Stimulated activated naive CD8-positive, alpha-beta T cell treated with anti-CD3 and anti-CD28 coated beads, Interleukin-15, Interleukin-2, amounts not matched to agents 100 ng/mL and 50 ng/mL, for 24 hours (primary cell): ENCODE measurements around the gene WFDC12.
"Not testable (repeated sequence)": the region's sequence is repeated elsewhere in the genome, so short reads cannot be mapped to it uniquely, and the experiment has no call there.

ENCODE experiments used
- H3K27ac Mint-ChIP-seq: one replicate; pipeline ENCODE4 v1.8.0; 2021; ENCODE audit warnings: mild to moderate bottlenecking, mixed read lengths
- H3K27me3 Mint-ChIP-seq: one replicate; pipeline ENCODE4 v1.8.0; 2021; ENCODE audit warnings: mixed read lengths
- H3K36me3 Mint-ChIP-seq: one replicate; pipeline ENCODE4 v1.8.0; 2021; ENCODE audit warnings: low read depth, mixed read lengths
- H3K4me1 Mint-ChIP-seq: one replicate; pipeline ENCODE4 v1.8.0; 2021; ENCODE audit warnings: low read depth, mixed read lengths
- H3K4me3 Mint-ChIP-seq: one replicate; pipeline ENCODE4 v1.8.0; 2021; ENCODE audit warnings: mild to moderate bottlenecking, mixed read lengths
- H3K9me3 Mint-ChIP-seq: one replicate; pipeline ENCODE4 v1.8.0; 2021; ENCODE audit warnings: mixed read lengths

The WFDC12 gene, protein sequence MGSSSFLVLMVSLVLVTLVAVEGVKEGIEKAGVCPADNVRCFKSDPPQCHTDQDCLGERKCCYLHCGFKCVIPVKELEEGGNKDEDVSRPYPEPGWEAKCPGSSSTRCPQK

GRCh38 chr20:45124365-45124764, at the start of gene WFDC12:
WFDC12 (minus strand) TSS chr20:45124465; CDS start chr20:45124447, 18 bp downstream.
- Mint-ChIP-seq H3K36me3 (no peaks in the 10 kb centered on the region), H3K9me3 (no peaks in the 10 kb centered on the region), H3K27ac (no peak within 1 kb of the TSS), H3K27me3 (peaks cover 53% of the 10 kb centered on the region), H3K4me1 (no peaks in the 10 kb centered on the region), H3K4me3 (no peak within 1 kb of the TSS)

DNA sequence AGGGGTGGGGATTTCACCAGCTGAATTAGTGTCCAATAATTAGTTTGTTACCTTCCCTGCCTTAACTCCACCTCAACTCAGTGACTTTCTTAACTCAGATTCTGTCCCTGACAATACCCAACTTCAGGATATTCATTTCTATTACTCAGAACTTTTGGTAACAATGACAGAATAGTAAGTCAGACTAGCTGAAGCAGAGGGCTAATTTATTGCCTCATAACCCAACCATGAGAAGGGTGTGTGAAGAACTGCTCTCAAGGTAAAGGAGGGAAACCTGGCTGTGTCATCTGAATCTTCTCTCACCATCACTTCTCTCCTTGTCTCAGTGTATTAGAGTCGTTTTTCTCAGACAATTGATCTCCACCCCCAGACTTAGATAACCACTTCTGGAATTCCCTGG, 49.3 kb upstream of the WFDC12 start:
- H3K27ac Mint-ChIP-seq, result no peak overlapping the region
- no peak overlapping the region for H3K4me3 Mint-ChIP-seq
- H3K4me1 Mint-ChIP-seq, result no peaks in the 10 kb centered on the region
- no peaks in the 10 kb centered on the region for H3K36me3 Mint-ChIP-seq
- H3K9me3 Mint-ChIP-seq, result no peaks in the 10 kb centered on the region
- peaks cover 34% of the 10 kb centered on the region for H3K27me3 Mint-ChIP-seq

DNA sequence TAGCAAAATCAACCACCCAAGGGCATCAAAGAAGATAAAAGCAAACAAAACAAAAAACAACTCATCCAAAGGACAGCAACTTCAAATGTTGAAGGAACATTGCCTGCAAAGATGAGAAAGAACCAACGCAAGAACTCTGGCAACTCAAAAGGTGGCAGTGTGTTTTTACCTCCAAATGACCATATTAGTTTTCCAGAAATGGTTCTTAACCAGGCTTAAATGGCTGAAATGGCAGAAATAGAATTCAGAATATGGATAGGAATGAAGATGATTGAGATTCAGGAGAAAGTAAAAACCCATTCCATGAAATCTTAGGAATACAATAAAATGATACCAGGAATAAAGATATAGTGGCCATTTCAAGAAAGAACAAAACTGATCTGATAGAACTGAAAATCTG, 40.6 kb upstream of the WFDC12 start:
- Mint-ChIP-seq H3K4me1 (no peaks in the 10 kb centered on the region), H3K36me3 (no peaks in the 10 kb centered on the region), H3K9me3 (peaks cover 19% of the 10 kb centered on the region), H3K27ac (no peak overlapping the region), H3K27me3 (peaks cover 59% of the 10 kb centered on the region), H3K4me3 (no peak overlapping the region)

- Mint-ChIP-seq H3K4me1 (no peaks in the 10 kb centered on the region), H3K36me3 (peaks cover 4% of the 10 kb centered on the region), H3K4me3 (no peak overlapping the region), H3K9me3 (peaks cover 32% of the 10 kb centered on the region), H3K27ac (no peak overlapping the region), H3K27me3 (peaks cover 63% of the 10 kb centered on the region)
Measured at GRCh38 chr20:45163083-45163803, 39.0 kb upstream of the WFDC12 start.

DNA sequence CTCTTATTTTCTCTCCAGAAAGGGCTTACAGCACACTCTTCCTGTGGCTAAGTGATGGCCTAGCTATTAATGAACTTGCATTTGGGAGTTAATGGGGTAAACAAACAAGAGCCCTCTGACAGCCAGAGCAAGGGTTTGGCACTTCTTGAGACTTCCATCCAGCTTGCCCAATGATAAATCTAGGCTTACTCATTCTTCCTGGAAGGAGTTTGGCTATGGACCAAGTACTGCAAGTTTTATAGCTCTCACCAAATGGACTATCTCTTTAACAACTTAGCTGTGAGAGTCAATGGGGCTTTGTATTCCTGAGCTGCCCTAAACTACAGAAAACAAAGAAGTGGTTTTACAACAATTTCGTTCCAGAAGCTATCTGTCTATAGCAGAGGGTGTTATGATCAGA, 33.7 kb upstream of the WFDC12 start:
- no peaks in the 10 kb centered on the region for H3K4me1 Mint-ChIP-seq
- peaks cover 27% of the 10 kb centered on the region for H3K9me3 Mint-ChIP-seq
- peaks cover 39% of the 10 kb centered on the region for H3K27me3 Mint-ChIP-seq
- peaks cover 4% of the 10 kb centered on the region for H3K36me3 Mint-ChIP-seq
- no peak overlapping the region for H3K27ac Mint-ChIP-seq
- H3K4me3 Mint-ChIP-seq, result no peak overlapping the region

- Mint-ChIP-seq H3K9me3 (peaks cover 18% of the 10 kb centered on the region), H3K27me3 (peaks cover 35% of the 10 kb centered on the region), H3K4me1 (no peaks in the 10 kb centered on the region), H3K27ac (no peak overlapping the region), H3K4me3 (no peak overlapping the region), H3K36me3 (peaks cover 4% of the 10 kb centered on the region)
Measured at GRCh38 chr20:45156713-45157112, 32.4 kb upstream of the WFDC12 start.

GRCh38 chr20:45154794-45155193, 30.5 kb upstream of the WFDC12 start:
- not testable (repeated sequence) for H3K4me1 Mint-ChIP-seq, H3K36me3 Mint-ChIP-seq, H3K27ac Mint-ChIP-seq, H3K4me3 Mint-ChIP-seq
- Mint-ChIP-seq H3K27me3 (peaks cover 29% of the 10 kb centered on the region), H3K9me3 (peaks cover 12% of the 10 kb centered on the region)

GRCh38 chr20:45154183-45154582, 29.9 kb upstream of the WFDC12 start:
- Mint-ChIP-seq H3K4me1 (no peaks in the 10 kb centered on the region), H3K4me3 (no peak overlapping the region), H3K36me3 (peaks cover 4% of the 10 kb centered on the region), H3K27ac (no peak overlapping the region), H3K9me3 (peaks cover 10% of the 10 kb centered on the region), H3K27me3 (peaks cover 32% of the 10 kb centered on the region)

- Mint-ChIP-seq H3K9me3 (peaks cover 6% of the 10 kb centered on the region), H3K4me3 (no peak overlapping the region), H3K27ac (no peak overlapping the region), H3K4me1 (no peaks in the 10 kb centered on the region), H3K27me3 (peaks cover 32% of the 10 kb centered on the region), H3K36me3 (peaks cover 1% of the 10 kb centered on the region)
Measured at GRCh38 chr20:45153752-45154151, 29.5 kb upstream of the WFDC12 start.

GRCh38 chr20:45153147-45153546, 28.9 kb upstream of the WFDC12 start:
- Mint-ChIP-seq H3K9me3 (peaks cover under 1% of the 10 kb centered on the region), H3K4me1 (no peaks in the 10 kb centered on the region), H3K4me3 (no peak overlapping the region), H3K27me3 (peaks cover 30% of the 10 kb centered on the region), H3K36me3 (no peaks in the 10 kb centered on the region), H3K27ac (no peak overlapping the region)

DNA sequence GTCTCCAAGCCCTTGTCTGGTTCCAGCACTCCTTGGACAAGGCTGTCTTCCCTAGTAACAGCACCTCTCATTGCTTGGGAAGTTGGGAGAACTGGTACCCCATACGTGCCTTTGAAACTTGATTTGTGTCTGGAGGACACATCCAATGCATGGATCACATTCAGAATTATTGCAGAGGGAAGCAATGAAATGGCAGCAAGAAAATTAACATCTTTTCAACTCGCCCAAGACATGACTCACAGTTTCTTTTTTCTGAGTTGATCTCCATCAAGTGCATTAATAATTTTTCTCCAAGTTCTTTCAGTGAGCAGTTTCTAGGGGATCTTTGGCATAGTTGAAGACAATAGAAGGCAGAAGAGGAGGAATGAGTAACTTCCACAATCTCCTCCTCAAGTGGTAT, 28.1 kb upstream of the WFDC12 start:
- H3K27ac Mint-ChIP-seq, result no peak overlapping the region
- peaks cover 28% of the 10 kb centered on the region for H3K27me3 Mint-ChIP-seq
- no peak overlapping the region for H3K4me3 Mint-ChIP-seq
- no peaks in the 10 kb centered on the region for H3K9me3 Mint-ChIP-seq
- no peaks in the 10 kb centered on the region for H3K4me1 Mint-ChIP-seq
- H3K36me3 Mint-ChIP-seq, result no peaks in the 10 kb centered on the region

DNA sequence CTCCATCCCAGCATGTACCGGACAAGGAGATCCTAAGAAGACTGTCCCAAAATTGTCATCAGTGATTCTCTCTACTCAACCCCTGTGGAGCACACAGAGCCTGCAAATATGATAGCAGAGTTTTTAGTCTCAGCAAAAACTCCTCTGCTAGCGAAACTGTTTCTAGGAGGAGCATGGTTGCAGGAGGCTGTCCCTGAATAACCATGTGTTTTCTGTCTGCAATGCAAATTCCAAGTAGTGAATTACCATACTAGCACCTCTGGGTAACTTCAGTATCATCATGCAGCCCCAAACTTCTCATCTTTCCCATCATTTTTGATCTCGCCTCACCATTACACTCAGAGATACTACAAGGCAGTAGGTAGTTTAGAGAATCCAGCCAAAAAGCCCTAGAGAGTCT, 24.8 kb upstream of the WFDC12 start:
- no peak overlapping the region for H3K4me3 Mint-ChIP-seq

GRCh38 chr20:45140836-45141235, 16.6 kb upstream of the WFDC12 start:
- Mint-ChIP-seq H3K27ac (no peak overlapping the region), H3K27me3 (peaks cover 10% of the 10 kb centered on the region), H3K4me1 (no peaks in the 10 kb centered on the region), H3K9me3 (no peaks in the 10 kb centered on the region), H3K36me3 (no peaks in the 10 kb centered on the region), H3K4me3 (no peak overlapping the region)

More for the DNA sequence above, 24.8 kb upstream of the WFDC12 start:
- H3K27me3 Mint-ChIP-seq, result peaks cover 29% of the 10 kb centered on the region
- H3K36me3 Mint-ChIP-seq, result no peaks in the 10 kb centered on the region
- H3K4me1 Mint-ChIP-seq, result no peaks in the 10 kb centered on the region
- no peak overlapping the region for H3K27ac Mint-ChIP-seq
- no peaks in the 10 kb centered on the region for H3K9me3 Mint-ChIP-seq

DNA sequence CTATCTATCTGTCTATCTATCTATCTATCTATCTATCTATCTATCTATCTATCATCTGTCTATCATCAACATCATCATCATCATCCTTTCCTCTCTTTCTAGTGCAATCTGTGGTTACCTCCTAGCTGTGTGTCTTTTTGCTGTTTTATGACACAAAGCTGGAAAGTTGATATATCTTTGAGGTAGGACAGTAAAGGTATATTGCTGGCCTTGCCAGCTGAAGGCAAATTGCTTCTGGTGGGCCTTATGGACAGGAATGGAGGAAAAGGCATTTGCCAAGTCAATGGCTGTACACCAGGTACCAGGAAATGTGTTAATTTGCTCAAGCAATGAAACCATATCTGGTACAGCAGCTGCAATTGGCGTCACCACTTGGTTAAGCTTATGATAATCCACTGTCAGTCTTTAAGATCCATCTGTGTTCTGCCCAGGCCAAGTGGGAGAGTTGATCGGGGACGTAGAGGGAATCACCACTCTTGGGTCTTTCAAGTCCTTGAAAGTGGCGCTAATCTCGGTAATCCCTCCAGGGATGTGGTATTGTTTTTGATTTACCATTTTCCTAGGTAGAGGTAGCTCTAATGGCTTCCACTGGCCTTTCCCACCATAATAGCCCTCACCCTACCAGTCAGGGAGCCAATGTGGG, 15.6 kb upstream of the WFDC12 start:
- H3K27ac Mint-ChIP-seq, H3K9me3 Mint-ChIP-seq, H3K4me3 Mint-ChIP-seq, H3K36me3 Mint-ChIP-seq, H3K27me3 Mint-ChIP-seq, H3K4me1 Mint-ChIP-seq: not testable (repeated sequence)

- H3K27me3 Mint-ChIP-seq, result peaks cover 7% of the 10 kb centered on the region
- H3K9me3 Mint-ChIP-seq, result no peaks in the 10 kb centered on the region
- no peak overlapping the region for H3K27ac Mint-ChIP-seq
- no peaks in the 10 kb centered on the region for H3K36me3 Mint-ChIP-seq
- H3K4me3 Mint-ChIP-seq, result no peak overlapping the region
- H3K4me1 Mint-ChIP-seq, result no peaks in the 10 kb centered on the region
Measured at GRCh38 chr20:45138561-45139300, 14.5 kb upstream of the WFDC12 start.
